ENCODE measurements around the gene MRPS15. TPM values are rescaled to one million over a fixed set of nuclear protein-coding genes. Genes with fewer than 3 reads are reported as not detected.

MRPS15 gene
- total RNA-seq, 1 donor from 2014 or later: 72.0 TPM

DNA sequence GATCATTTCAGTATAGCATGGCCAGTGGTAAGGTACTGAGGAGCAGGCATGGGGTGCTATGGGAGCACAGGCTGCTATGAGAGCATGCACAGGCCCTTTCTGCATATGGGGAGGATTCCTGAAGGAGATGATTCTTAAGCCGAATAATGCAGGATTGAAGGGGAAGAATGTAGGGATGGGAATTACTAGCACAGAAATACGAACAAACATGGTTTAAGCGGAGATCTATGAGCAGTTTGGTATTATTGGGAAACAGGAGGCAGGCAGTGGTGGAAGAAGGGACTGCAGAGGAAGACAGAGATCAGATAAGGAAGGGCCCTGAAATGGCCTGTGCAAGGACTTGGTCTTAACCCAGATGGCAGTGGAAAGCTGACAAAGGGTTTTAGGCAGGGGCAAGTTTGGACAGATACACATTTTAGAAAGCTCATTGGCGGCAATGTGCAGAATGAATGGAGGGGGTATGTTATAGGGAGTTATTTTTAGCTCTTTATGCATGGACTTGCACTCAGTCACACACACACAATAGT, 15.6 kb downstream of the MRPS15 start:
- Mint-ChIP-seq H3K36me3 (ENCODE audit: insufficient read depth) (peaks cover 2% of the 10 kb centered on the region), H3K4me1 (ENCODE audit: low read depth) (peaks cover 12% of the 10 kb centered on the region), H3K27me3 (no peaks in the 10 kb centered on the region), H3K9me3 (ENCODE audit: low read depth) (no peaks in the 10 kb centered on the region), H3K4me3 (ENCODE audit: low read depth) (peak overlapping the region; percentile 95), H3K27ac (peak overlapping the region; percentile 69)
- TF ChIP-seq, protein P1, sequence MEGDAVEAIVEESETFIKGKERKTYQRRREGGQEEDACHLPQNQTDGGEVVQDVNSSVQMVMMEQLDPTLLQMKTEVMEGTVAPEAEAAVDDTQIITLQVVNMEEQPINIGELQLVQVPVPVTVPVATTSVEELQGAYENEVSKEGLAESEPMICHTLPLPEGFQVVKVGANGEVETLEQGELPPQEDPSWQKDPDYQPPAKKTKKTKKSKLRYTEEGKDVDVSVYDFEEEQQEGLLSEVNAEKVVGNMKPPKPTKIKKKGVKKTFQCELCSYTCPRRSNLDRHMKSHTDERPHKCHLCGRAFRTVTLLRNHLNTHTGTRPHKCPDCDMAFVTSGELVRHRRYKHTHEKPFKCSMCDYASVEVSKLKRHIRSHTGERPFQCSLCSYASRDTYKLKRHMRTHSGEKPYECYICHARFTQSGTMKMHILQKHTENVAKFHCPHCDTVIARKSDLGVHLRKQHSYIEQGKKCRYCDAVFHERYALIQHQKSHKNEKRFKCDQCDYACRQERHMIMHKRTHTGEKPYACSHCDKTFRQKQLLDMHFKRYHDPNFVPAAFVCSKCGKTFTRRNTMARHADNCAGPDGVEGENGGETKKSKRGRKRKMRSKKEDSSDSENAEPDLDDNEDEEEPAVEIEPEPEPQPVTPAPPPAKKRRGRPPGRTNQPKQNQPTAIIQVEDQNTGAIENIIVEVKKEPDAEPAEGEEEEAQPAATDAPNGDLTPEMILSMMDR (IDR thresholded peaks at IDR 0.05; ENCODE audit: unreplicated experiment): no peak
- no peak for DNase-seq (ENCODE audit: low spot score, unreplicated experiment)

DNA sequence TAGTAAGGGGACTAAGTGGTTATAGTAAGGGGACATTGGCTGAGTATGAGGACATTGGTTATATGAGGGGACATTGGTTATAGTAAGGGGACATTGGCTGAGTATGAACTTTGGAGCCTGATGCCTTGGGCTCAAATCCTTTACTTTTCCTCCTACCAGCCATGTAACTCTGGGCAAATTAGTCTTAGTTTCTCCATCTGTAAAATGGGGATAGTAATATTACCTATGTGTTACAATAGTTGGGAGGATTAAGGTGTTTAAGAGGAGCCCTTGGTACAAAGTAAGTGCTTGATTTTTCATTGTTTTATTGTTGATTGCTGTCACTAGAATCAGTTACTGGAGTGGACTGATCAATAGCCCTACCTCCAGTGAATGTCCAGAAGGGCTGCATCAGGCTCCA, 16.7 kb downstream of the MRPS15 start:
- Mint-ChIP-seq H3K4me1 (ENCODE audit: low read depth) (peaks cover 12% of the 10 kb centered on the region), H3K27me3 (no peaks in the 10 kb centered on the region), H3K27ac (no peak overlapping the region), H3K4me3 (ENCODE audit: low read depth) (no peak overlapping the region), H3K36me3 (ENCODE audit: insufficient read depth) (peaks cover 2% of the 10 kb centered on the region), H3K9me3 (ENCODE audit: low read depth) (no peaks in the 10 kb centered on the region)
- DNase-seq (ENCODE audit: low spot score, unreplicated experiment): no peak
- TF ChIP-seq, protein P1 (IDR thresholded peaks at IDR 0.05; ENCODE audit: unreplicated experiment): no peak

DNA sequence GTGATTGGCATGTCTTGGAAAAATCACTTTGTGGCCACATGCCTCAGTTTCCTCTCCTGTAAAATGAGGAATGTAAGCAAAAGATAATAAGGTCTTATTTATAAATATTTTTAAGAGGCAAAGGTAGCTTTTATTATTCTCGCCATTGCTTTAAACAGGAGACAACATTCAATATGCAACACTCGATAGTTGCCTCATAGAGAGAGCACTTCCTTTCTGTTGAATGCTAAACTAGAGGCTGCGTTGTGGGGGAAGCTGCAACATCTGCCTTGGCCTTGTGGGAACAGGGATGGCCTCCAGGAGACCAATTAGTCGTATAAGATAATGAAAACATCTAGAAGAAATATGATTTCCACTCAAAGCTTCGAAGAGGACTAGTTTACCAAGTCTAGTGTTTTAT, 17.4 kb downstream of the MRPS15 start:
- Mint-ChIP-seq H3K27me3 (no peaks in the 10 kb centered on the region), H3K9me3 (ENCODE audit: low read depth) (no peaks in the 10 kb centered on the region), H3K27ac (peak overlapping the region; percentile 74), H3K36me3 (ENCODE audit: insufficient read depth) (peaks cover 2% of the 10 kb centered on the region), H3K4me1 (ENCODE audit: low read depth) (peaks cover 12% of the 10 kb centered on the region), H3K4me3 (ENCODE audit: low read depth) (no peak overlapping the region)
- no peak for DNase-seq (ENCODE audit: low spot score, unreplicated experiment)
- TF ChIP-seq, protein P1 (IDR thresholded peaks at IDR 0.05; ENCODE audit: unreplicated experiment): no peak

DNA sequence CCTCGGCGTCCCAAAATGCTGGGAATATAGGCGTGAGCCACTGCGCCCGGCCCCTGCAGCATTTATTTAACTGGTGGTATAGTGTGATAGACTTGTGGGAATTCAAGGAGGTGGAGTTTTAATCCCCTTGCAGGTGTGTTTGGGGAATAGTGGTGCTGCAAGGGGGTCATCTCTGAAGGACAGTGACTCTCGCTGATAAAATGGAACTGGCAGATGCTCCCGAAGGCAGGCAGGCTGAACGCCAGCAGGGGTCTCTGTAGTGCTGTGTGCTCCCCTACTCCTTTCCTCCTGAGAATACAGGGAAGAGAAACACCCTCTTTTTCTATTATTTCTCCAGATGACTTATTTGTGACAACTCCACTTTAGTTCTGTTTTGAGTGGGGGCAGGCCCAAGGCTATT, 17.9 kb downstream of the MRPS15 start:
- DNase-seq (ENCODE audit: low spot score, unreplicated experiment): no peak
- no peak overlapping the region for H3K27ac Mint-ChIP-seq

DNA sequence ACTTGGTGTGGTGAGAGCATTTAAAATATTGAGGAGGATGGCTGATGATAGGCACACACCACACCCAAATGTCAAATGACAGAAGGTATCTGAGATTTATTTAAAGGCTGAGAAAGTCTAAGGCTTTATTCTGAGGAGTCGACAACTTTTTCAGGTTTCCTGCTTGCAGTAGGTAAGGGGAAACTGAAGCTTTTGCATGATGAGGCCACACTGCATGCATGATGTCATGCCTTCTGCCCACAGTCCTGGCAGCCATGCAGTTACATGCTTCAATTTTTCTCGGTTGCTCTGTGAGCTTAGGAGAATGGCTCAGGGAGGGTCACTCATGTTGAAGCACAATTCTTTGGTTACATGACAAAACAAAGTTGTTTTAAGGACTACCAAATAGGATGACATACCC, 20.9 kb downstream of the MRPS15 start:
- H3K4me3 Mint-ChIP-seq (ENCODE audit: low read depth): no peak overlapping the region
- peaks cover 7% of the 10 kb centered on the region for H3K4me1 Mint-ChIP-seq (ENCODE audit: low read depth)
- TF ChIP-seq, protein P1 (IDR thresholded peaks at IDR 0.05; ENCODE audit: unreplicated experiment): no peak
- no peaks in the 10 kb centered on the region for H3K27me3 Mint-ChIP-seq
- H3K27ac Mint-ChIP-seq: no peak overlapping the region
- no peak for DNase-seq (ENCODE audit: low spot score, unreplicated experiment)
- H3K9me3 Mint-ChIP-seq (ENCODE audit: low read depth): no peaks in the 10 kb centered on the region
- H3K36me3 Mint-ChIP-seq (ENCODE audit: insufficient read depth): peaks cover 4% of the 10 kb centered on the region

More for the DNA sequence above, 17.9 kb downstream of the MRPS15 start:
- H3K4me3 Mint-ChIP-seq (ENCODE audit: low read depth): no peak overlapping the region
- peaks cover 2% of the 10 kb centered on the region for H3K36me3 Mint-ChIP-seq (ENCODE audit: insufficient read depth)
- no peaks in the 10 kb centered on the region for H3K27me3 Mint-ChIP-seq
- H3K4me1 Mint-ChIP-seq (ENCODE audit: low read depth): peaks cover 9% of the 10 kb centered on the region
- TF ChIP-seq, protein P1 (IDR thresholded peaks at IDR 0.05; ENCODE audit: unreplicated experiment): peak; percentile 38
- H3K9me3 Mint-ChIP-seq (ENCODE audit: low read depth): no peaks in the 10 kb centered on the region
